Hematopoietic multipotent progenitor cell treated with erythropoietin and hydrocortisone succinate and interleukin-3 and kit ligand, for 17 days (in vitro differentiated cells): ENCODE results near the gene TRAPPC10.

Source experiments
- DNase-seq: peaks from one replicate; pipeline ENCODE4 v3.0.0-alpha.2; 2015; ENCODE audit warnings: low spot score

Gene TRAPPC10

GRCh38 chr21:44067011-44067839 is 55.1 kb downstream of the TRAPPC10 start:
- DNase-seq = no peak

- DNase-seq = no peak
Observed at GRCh38 chr21:44070391-44070790, 58.3 kb downstream of the TRAPPC10 start.

GRCh38 chr21:44071359-44072104 is 59.4 kb downstream of the TRAPPC10 start:
- no peak for DNase-seq

- no peak for DNase-seq
Observed at GRCh38 chr21:44072111-44072510, 60.0 kb downstream of the TRAPPC10 start.

- DNase-seq = no peak
Observed at GRCh38 chr21:44074315-44074958, 62.3 kb downstream of the TRAPPC10 start.

- no peak for DNase-seq
Observed at GRCh38 chr21:44076316-44076715, 64.2 kb downstream of the TRAPPC10 start.

GRCh38 chr21:44078411-44078981 is 66.4 kb downstream of the TRAPPC10 start:
- no peak for DNase-seq

GRCh38 chr21:44079446-44079845 is 67.3 kb downstream of the TRAPPC10 start:
- DNase-seq = no peak

GRCh38 chr21:44079846-44080245 is 67.7 kb downstream of the TRAPPC10 start:
- no peak for DNase-seq

GRCh38 chr21:44082648-44083440 is 70.7 kb downstream of the TRAPPC10 start:
- no peak for DNase-seq

- no peak for DNase-seq
Observed at GRCh38 chr21:44083631-44084291, 71.7 kb downstream of the TRAPPC10 start.

GRCh38 chr21:44084496-44085241 is 72.6 kb downstream of the TRAPPC10 start:
- no peak for DNase-seq

GRCh38 chr21:44085491-44086321 is 73.6 kb downstream of the TRAPPC10 start:
- DNase-seq = no peak

GRCh38 chr21:44086636-44087425 is 74.7 kb downstream of the TRAPPC10 start:
- DNase-seq = no peak

GRCh38 chr21:44087426-44088400 is 75.6 kb downstream of the TRAPPC10 start:
- DNase-seq = no peak

GRCh38 chr21:44088401-44088780 is 76.3 kb downstream of the TRAPPC10 start:
- DNase-seq = no peak
